HG02884 (cell line): ENCODE results near the gene POU2AF3.
A peak's percentile ranks its signal among the peaks of the same experiment; 100 is the strongest.
"Not testable (repeated sequence)": the region's sequence is repeated elsewhere in the genome, so short reads cannot be mapped to it uniquely, and the experiment has no call there.

Experiments used
- ATAC-seq: cut with Tn5 transposase; IDR thresholded peaks from one replicate; pipeline ENCODE4 v1.9.1; 2021; ENCODE audit warnings: mild to moderate bottlenecking, moderate library complexity; ENCODE audit not compliant: unreplicated experiment

The POU2AF3 gene

DNA sequence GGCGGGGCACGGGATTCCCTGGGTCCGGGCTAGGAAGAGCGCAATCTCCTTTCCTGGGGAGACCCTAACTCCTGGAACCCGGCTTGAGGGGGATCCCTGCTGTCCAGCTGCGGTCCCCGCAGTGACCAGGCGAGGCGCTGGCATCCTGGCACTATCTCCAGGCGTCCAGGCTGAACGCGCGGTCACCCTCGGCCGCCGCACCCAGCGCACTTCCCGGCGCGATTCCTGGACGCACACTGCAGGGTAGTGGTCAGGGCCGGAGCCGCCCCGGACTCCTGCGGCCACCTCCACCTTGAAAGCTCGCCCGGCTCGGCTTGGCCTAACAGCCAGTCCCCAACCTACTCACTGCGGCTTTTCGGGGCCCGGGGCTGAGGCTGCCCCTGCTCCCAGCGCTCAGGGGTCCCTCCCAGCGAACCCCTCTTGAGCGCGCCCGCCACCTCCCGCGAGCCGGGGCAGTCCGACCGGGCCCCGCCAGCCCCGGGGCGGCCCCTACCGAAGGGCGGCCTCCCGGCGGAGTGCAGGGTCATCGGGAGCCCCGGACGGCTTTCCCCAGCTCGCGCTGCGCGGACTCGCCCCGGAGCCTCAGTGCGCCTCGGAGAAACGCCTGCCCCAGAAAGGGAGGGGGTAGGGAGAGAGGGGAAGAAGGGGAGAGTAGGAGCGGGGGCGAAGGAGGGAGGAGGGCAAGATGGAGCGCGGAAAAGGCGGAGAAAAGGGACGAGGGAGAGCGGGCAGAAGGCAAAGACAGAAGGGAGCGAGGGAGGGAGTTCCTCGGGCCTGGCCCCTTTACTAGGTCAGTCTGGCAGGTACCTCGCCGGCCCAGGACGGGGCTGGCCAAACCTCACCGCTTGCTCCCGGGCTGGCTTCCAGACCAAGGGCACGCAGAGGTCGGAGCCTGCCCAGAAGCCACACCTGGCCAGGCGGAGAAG is 1.0 kb downstream of the POU2AF3 start:
- ATAC-seq = peak; percentile 43

DNA sequence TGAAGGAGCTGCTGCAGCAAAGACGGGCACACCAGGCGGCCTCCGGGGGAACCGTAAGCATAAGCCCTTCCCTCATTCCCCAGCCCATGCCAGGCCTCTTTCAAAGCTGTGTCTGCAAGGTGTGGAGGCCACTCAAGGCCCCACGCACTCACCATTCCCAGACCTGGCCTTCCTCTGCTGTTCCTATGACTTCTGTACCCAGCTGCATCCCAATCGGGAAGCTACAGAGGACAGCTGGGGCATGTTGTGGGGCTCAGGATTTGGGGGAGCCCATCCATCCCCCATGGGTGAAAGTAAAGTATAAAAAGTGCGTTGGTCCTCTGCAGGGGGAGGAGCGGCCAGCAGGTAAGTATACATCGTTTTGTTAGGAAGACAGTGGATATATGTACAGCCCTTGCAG is 2.2 kb downstream of the POU2AF3 start:
- ATAC-seq = no peak

DNA sequence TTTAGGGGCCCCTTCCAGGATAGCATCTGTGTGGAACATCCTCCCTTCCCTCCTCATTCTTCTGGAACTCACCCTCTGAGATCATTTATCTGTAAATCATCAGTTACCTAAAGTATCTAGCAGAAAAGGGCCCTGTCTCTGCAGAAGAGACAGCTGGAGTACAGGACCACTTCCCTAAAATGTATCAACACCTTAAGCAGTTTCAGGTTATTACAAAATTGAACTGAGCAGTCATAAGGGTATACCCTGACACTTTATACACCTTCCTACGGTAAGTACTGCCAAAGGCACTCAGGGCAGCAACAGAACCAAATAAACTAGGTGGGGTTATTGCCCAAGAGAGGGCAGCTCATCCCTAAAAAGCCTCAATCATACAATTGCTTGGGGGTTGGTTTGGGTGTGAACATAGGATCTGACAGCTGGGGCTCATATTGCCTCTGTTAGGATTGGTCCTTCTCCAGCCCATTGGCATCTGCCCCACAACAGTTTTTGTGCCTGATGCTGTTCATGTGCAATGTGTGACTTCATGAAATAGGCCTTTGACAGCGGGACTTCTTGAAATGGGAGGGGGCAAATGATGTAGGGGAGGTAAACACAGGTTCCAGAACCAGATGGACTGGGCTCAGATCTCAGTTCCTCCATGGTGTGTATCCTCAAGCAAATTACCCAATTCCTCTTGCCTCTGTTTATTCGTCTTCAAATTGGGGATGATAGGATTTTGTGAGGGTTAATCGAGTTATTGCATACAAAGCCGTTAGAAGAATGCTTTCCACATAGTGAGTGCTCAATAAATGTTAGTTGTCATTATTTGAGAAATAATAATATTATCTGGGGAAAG is 2.9 kb downstream of the POU2AF3 start:
- no peak for ATAC-seq

DNA sequence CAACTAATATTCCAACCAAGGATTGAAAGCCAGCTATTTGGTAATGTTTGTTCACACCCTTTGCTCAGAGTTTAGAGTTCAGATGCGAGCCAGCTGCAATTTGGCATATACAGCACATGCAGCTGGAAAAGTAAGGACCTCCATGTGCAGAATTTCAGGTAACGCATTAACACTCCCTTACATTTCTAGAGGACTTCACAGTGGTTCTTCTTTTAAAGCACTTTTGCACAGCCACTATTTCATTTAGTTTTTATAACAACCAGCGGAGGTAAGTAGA is 3.4 kb downstream of the POU2AF3 start:
- no peak for ATAC-seq

DNA sequence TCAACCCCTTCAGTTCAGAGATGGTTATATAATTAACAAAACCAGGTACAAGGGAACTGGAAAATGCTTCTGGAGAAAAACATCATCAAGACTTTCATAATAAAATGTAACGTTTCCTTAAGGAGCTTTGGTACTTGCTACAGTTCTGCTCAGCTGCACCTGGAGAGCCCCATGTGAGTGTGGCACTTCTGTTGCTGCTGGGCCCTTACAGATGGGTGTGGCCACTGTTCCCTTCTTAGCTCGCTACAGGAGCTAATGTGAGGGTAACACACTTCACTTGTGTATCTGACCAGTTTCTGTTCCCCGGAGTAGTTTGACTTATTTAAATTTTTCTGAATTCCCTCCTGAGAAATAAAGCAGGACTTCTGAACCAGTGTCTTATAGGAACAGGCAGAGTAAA is 4.0 kb downstream of the POU2AF3 start:
- no peak for ATAC-seq

DNA sequence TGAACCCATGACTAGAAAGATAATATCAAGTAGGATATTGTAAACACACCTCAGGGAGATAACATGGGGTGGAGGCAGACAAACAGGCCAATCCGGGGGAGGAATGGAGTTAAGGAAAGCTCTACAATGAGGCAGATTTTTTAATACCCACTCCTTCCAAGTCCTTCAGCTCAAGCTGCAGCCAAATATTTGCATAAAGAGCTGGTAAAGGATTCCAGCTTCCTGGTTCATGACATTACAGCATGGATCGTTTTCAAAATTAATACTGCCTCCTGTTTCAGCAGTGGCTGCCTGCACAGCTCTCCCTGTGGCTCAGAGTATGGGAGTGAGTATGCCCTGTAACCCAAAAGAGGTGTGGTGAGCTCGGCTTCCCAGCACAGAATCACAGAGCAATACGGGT is 5.1 kb downstream of the POU2AF3 start:
- no peak for ATAC-seq

DNA sequence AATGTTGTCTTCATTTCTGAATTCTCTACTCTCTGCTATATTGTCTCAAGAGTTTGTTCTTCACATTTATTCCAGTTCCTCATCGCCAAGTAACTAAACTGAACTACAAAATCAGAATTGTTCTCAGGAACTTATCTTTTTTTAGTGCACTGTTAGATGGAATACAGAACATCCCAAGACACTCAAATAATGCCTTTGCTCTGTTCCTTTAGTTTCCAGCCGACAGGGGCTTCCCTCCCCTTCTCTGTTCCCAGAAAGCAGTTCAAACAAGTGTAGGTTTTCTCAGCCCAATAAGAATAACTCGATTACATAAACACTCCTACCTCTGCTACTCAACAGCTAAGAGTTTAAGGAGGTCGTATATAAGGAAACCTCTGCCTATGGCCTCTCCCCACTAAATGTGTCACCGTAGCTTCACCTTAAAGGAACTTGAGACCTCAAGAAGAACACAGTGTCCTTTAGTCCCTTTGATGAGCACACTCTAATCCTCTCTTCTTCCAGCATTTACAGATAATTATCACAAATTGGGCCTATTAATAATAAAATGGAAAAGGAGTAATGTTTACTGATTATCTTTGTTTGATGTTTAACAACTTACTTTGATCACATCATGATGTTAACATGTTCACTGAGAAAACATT is 6.9 kb downstream of the POU2AF3 start:
- ATAC-seq = no peak

DNA sequence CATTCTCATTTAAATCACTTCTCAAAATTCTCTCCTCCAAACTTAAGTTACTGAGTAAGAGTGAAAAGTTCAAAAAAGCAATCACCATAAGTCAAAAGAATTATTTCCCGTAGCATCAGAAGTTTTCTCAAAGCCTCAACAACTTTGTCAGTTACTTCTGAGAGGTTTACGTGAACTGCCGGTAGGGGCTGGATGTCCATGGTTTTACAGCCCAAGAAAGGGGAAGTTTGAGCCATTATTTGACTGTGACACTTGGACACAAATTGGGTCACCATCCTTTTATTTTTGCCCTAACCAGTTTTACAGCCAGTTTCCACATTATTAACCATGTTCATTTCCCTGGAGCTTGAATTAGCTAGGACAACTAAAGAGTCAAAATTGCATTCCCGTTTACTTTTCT is 7.5 kb downstream of the POU2AF3 start:
- ATAC-seq = no peak

DNA sequence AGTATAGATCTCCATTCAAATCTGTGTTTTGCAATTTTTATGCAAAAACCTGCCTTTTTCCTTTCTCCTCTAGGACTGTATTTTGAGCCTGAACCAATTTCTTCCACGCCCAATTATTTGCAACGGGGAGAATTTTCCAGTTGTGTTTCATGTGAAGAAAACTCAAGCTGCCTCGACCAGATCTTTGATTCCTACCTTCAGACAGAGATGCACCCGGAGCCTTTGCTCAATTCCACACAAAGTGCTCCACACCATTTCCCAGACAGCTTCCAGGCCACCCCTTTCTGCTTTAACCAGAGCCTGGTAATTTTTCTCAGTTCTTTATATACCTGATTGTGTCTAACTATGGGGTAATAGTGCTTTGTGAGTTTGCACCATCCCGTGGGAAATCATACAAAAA is 8.0 kb downstream of the POU2AF3 start:
- ATAC-seq = no peak

DNA sequence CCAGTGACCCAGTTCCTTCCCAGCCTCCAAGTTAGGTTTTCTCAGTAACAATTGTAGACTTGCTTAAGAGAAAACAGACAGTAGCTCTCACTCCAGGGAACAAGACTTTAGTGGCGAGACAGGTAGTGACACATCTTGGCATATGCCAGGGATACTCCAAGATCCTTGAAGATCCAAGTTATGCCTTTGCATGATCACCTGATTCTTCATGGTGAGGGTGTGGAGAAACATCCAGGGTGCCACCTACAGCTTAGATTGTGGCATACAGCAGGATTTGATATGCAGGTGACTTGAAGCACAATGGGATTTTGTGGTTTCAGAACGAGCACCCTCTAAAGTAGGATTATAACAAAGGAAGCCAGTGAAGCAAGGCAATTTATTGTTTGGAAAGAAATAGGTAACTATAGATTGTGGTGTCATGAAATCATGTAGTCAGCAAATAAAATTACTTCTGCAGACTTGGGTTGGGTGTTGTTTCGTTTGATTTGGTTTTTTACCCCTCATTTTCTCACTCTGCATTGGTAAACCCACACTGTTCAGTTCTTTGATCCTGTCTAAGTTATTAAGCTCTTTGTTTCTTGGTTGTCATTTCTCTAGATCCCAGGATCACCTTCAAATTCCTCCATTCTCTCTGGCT is 9.2 kb downstream of the POU2AF3 start:
- ATAC-seq = no peak

DNA sequence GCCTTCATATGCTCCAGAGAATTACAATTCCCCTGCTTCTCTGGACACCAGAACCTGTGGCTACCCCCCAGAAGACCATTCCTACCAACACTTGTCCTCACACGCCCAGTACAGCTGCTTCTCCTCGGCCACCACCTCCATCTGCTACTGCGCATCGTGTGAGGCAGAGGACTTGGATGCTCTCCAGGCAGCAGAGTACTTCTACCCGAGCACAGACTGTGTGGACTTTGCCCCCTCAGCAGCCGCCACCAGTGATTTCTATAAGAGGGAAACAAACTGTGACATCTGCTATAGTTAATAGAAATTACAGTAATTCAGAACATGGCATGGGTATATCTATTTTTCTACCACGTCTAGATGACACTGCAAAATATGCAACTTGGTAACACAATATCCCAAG is 9.8 kb downstream of the POU2AF3 start:
- ATAC-seq = no peak

DNA sequence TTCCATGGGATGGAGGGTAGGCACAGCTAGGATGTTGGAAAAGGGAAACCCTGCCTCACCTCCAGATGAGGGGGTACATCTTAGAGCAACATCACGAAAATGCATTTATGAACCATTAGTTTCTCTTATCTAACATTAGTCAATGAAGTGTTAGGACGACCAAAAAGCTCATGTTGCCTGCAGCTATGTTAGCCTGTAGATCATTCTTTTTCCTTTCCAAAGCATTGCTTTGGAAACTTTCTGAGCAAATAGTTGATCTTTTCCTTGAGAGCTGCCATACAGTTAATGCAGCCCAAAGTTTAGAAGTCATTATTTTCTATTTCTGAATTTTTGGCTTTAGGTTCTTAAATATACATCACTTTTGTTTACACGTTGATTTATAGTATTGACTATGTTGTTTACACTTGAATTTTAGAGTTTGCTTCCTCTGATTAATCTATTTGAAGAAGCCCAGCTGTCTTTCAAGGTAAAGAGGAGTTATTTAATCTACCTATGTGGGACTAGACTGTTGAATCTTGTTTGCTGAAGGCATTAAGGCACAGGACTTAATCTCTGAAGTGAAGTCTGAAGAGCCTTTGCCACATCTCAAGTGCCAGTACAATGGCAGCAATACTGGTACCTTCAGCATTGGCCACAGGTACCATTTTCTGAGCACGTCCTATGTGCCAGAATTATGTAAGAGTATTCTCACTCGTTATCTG is 11.0 kb downstream of the POU2AF3 start:
- ATAC-seq = no peak

DNA sequence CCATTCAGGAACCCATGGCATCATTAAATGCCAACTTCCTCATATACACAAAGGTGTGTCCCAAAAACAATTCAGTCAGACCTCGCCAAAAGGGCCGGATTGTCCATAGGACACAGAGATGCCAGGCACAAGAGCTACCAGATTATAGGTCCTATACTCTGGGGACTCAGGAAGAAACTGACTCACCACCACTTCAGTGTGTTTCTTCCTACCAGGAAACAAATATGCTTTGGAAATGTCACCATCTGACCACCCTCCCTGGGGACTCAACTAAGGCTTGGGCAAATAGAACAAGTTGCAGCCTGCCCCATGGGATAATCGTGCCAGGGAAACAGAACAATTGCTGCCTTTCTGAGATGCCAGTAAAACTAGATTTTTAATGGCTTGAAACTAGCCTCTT is 11.7 kb downstream of the POU2AF3 start:
- ATAC-seq = no peak

DNA sequence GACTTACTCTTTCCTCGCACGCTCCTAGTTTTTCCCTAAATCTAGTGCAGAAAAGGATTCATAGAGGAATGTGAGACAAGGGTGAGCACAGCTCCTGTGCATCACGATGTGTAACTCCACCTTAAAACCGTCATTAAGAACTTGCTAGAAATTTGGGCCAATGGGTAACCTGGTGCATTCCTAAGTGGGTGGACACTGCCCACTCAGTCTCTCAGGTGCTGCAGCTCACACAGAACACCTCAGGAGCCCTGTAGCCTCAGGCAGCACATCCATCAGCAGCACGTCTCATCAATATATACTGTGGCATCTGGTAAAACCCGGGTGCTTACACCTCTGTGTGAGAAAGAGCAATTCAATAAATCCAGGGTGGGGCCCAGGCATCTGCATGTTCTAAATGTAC is 12.4 kb downstream of the POU2AF3 start:
- ATAC-seq = no peak

DNA sequence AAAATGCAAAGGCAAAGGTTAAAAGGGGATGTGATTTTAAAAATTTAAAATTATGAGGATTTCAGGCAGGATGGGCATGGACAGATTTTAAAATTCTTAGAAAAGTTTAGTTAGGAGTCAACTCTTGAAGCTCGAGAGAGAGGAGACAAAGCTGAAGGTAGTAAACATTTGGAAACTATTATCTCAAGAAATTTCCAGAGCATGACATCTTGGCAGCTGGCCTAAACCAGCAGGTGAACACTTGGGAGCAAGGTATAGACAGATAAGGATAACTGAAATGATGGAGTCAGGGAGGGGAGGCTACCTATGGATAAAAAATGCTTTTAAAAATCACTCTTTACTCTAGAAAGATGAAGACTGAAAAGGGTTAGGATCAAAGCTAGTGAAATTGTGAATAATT is 13.7 kb downstream of the POU2AF3 start:
- ATAC-seq = no peak

DNA sequence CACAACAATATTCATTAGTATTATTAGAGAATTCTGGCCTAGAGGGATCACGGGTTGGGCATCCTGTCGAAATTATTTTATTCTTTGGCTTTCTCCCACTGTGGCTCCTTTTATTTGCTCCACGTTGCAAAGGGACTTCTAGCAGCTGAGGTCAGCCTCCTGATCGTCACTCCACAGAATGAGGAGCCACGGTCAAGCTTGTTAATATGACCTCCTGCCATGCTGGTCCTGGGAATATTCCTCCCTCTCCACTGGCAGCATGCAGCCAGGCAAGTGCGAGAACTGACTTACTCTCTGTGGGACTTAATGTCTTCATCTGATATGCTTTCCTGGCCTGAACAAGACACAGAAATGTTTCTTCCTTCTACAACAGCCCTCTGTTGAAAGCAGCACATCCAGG is 20.9 kb downstream of the POU2AF3 start:
- no peak for ATAC-seq

DNA sequence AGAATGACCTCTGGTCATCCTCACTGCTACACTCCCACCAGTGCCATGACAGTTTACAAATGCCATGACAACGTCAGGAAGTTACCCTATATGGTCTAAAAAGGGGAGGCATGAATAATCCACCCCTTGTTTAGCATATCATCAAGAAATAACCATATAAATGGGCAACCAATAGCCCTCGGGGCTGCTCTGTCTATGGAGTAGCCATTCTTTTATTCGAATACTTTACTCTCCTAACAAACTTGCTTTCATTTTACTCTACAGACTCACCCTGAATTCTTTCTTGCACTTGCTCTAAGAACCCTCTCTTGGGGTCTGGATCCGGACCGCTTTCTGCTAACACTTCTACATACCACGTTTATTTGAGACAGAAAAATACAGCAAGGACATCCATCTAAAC is 21.9 kb downstream of the POU2AF3 start:
- not testable (repeated sequence) for ATAC-seq

DNA sequence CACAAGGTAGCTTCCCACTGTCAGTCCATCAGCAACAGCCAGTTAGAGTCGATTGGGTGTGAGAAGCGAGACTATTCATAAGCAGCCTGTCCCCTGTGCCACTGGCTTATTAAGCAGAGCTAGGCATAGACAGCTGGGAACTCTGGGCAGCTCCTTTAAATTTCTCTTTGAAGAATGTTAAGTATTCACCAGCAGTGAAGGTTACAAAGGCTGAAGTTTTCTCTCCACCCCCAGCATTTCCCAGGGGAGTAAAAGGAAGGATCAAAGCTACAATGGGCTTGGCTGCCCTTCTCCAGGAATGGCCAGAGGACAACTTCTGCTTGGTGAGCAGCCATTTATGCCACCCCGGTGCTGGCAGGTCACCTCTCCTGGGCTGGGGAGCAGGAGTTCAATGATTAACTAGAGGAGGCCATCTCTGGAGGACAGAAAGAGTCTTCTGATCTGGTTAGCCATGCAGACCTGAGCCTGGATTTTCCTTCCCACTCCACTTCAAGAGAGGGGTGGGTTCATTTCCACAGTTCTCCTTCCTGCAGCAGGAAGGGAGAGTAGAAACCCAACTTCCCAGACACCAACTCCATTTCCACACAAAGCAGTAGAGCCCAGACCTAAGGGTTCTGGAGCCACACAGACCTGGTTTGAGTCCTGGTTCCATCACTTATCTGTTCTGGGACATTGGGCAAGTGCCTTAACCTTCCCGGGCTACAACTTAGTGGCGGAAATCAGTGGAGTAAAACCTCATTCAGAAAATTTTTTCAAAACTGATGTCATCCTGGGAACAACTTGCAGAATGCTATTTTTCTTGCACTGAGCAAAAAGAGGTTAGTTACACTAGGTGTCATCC is 22.6 kb downstream of the POU2AF3 start:
- ATAC-seq = no peak

DNA sequence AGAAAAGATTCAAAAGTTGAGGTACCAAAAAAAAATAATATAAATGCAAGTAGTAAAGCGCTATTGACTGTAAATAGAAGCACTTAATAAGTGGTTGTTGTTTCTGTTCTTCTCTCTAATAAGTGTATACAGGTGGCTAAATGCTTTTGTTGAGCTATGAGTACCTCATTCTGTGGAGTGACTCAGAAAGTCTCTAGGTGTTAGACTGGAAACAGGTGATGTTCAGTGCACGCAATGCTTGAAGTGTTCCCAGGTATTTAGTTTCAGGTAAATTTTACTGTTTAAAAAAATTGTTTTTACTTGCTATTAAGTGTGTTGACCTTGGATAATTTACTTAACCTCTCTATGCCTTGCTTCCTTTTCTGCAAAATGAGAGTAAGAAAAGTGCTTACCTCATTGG is 24.2 kb downstream of the POU2AF3 start:
- ATAC-seq = no peak

DNA sequence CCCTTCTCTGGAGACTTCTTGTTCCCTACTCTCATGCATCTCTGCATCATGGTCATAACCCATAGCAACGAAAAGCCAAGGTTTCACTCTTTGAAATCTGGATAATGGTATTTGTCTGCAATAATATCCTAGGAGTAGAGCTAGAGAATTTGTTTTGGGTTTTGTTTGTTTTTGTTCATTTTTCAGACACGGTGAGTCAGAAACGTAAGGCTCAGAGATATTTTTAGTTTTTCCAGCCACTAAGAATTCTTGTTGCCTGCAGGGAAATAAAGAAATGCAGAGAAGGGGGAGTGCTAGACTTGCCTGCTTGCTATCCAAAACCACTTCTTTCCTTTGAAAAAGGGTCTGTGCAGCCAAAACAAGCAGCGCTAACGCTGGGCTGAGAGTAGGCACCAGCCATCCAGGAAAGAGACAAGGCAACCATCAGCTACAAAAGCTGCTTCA is 26.0 kb downstream of the POU2AF3 start:
- no peak for ATAC-seq
